Activated T-cell treated with anti-CD3 and anti-CD28 coated beads, Interleukin-2, amount 50 U/mL, for 4 hours (primary cell): ENCODE measurements around the gene PSMD5. TPM values are rescaled to one million over a fixed set of nuclear protein-coding genes. Genes with fewer than 3 reads are reported as not detected.

Source experiments
- ATAC-seq, 2 donors: fragments of 200-7000 bp; cut with Tn5 transposase; one replicate each; pipeline ENCODE4 v1.10.0; 2021
- DNase-seq: peaks from one replicate; pipeline ENCODE4 v3.0.0-alpha.2; 2020
- H3K27me3 Mint-ChIP-seq: one replicate; pipeline ENCODE4 v1.8.0; 2021; ENCODE audit warnings: low read depth, mixed read lengths
- H3K36me3 Mint-ChIP-seq: one replicate; pipeline ENCODE4 v1.8.0; 2022; ENCODE audit warnings: mixed read lengths; ENCODE audit not compliant: insufficient read depth
- H3K4me1 Mint-ChIP-seq: one replicate; pipeline ENCODE4 v1.8.0; 2021; ENCODE audit warnings: low read depth, mixed read lengths
- H3K4me3 Mint-ChIP-seq: one replicate; pipeline ENCODE4 v1.8.0; 2021; ENCODE audit warnings: mild to moderate bottlenecking, moderate library complexity, mixed read lengths
- H3K9me3 Mint-ChIP-seq: one replicate; pipeline ENCODE4 v1.8.0; 2021; ENCODE audit warnings: mixed read lengths
- total RNA-seq, 3 donors: library from RNA; stranded (reverse); gene quantifications; one replicate each; pipeline ENCODE4 v1.2.1, GENCODE V29; 2021

PSMD5 gene
- total RNA-seq, 3 donors from 2014 or later, result 64.3 to 75.9 (median 73.3) TPM

GRCh38 chr9:120783602-120784047 is 59.1 kb downstream of the PSMD5 start:
- H3K9me3 Mint-ChIP-seq, result no peaks in the 10 kb centered on the region
- H3K4me3 Mint-ChIP-seq, result no peak overlapping the region
- no peaks in the 10 kb centered on the region for H3K27me3 Mint-ChIP-seq
- DNase-seq, result no peak
- no peak for ATAC-seq
- peaks cover 34% of the 10 kb centered on the region for H3K36me3 Mint-ChIP-seq
- peaks cover 42% of the 10 kb centered on the region for H3K4me1 Mint-ChIP-seq

GRCh38 chr9:120781236-120781635 is 61.5 kb downstream of the PSMD5 start:
- Mint-ChIP-seq H3K36me3 (peaks cover 32% of the 10 kb centered on the region), H3K4me1 (peaks cover 27% of the 10 kb centered on the region)

DNA sequence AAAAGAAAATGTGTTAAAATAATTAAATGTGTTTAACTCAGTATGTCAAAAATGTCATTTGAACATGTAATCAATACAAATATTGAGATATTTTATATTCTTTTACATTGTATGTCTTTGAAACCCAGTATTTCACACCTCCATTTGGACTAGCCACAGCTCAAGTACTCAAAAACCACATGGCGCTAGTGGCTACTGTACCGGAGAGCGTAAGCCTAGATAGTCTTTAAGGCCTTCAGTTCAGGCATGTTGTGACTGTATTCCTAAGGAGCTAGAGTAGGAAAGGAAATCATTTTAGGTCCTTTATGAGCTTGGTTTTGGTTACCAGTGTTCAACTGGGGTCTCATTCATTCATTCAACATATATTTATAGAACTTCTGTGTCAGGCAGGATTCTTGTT is 62.4 kb downstream of the PSMD5 start:
- no peaks in the 10 kb centered on the region for H3K27me3 Mint-ChIP-seq
- DNase-seq (no peak), ATAC-seq (no peak)
- peaks cover 22% of the 10 kb centered on the region for H3K4me1 Mint-ChIP-seq
- no peak overlapping the region for H3K4me3 Mint-ChIP-seq
- peaks cover 32% of the 10 kb centered on the region for H3K36me3 Mint-ChIP-seq
- no peaks in the 10 kb centered on the region for H3K9me3 Mint-ChIP-seq

More at GRCh38 chr9:120781236-120781635, 61.5 kb downstream of the PSMD5 start:
- Mint-ChIP-seq H3K9me3 (no peaks in the 10 kb centered on the region), H3K27me3 (no peaks in the 10 kb centered on the region), H3K4me3 (no peak overlapping the region)
- ATAC-seq (no peak), DNase-seq (no peak)

- ATAC-seq, result no peak
- no peak for DNase-seq
- Mint-ChIP-seq H3K27me3 (no peaks in the 10 kb centered on the region), H3K4me3 (no peak overlapping the region), H3K4me1 (peaks cover 17% of the 10 kb centered on the region), H3K9me3 (no peaks in the 10 kb centered on the region), H3K36me3 (peaks cover 29% of the 10 kb centered on the region)
These were observed 63.5 kb downstream of the PSMD5 start for GRCh38 chr9:120779227-120779626.

DNA sequence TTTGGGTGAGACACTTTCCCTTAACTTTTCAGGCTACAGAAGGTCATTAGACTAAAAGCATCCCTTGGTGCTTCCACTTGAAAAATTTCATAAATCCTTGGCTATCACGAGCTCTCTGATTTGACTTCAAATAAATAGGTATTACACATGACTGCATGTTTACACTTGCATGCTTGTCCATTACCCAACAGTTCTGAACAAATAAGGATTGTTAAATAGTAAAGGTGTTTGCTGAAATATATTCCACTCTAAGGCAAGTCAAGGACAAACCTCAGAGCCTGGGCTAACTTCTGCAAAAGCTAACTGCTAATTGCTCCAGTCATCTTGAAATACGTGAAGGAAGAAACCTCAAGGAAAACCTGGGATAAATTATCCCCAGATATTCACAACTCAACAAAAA is 64.0 kb downstream of the PSMD5 start:
- Mint-ChIP-seq H3K27me3 (no peaks in the 10 kb centered on the region), H3K9me3 (no peaks in the 10 kb centered on the region), H3K36me3 (peaks cover 29% of the 10 kb centered on the region), H3K4me1 (peaks cover 12% of the 10 kb centered on the region), H3K4me3 (no peak overlapping the region)
- ATAC-seq, result no peak
- no peak for DNase-seq

GRCh38 chr9:120777229-120777628 is 65.5 kb downstream of the PSMD5 start:
- no peak for ATAC-seq

DNA sequence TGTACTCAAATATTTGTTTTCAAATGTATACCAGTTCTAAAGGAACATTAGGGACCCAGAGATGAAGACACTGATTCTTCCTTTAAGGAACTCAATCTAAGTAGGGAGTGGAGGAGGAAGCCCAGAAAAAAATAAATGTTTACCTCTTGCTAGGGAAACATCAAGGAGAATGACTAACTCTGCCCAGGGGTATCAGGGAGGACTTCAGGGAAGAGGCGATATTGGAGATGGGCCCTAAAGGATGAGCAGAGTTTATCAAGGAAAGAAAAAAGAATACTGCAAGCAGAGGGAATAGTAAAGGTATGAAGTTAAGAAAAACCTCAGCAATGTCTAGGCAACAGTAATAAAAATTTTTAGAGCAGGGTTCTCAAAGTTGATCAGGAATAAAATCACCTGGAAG is 65.9 kb downstream of the PSMD5 start:
- H3K36me3 Mint-ChIP-seq, result peaks cover 28% of the 10 kb centered on the region
- no peak overlapping the region for H3K4me3 Mint-ChIP-seq
- DNase-seq (no peak), ATAC-seq (no peak)
- no peaks in the 10 kb centered on the region for H3K27me3 Mint-ChIP-seq
- no peaks in the 10 kb centered on the region for H3K9me3 Mint-ChIP-seq
- peaks cover 5% of the 10 kb centered on the region for H3K4me1 Mint-ChIP-seq

More at GRCh38 chr9:120777229-120777628, 65.5 kb downstream of the PSMD5 start:
- no peak for DNase-seq
- Mint-ChIP-seq H3K9me3 (no peaks in the 10 kb centered on the region), H3K4me3 (no peak overlapping the region), H3K27me3 (no peaks in the 10 kb centered on the region), H3K36me3 (peaks cover 28% of the 10 kb centered on the region), H3K4me1 (peaks cover 5% of the 10 kb centered on the region)

GRCh38 chr9:120775859-120776258 is 66.9 kb downstream of the PSMD5 start:
- Mint-ChIP-seq H3K4me3 (no peak overlapping the region), H3K27me3 (no peaks in the 10 kb centered on the region), H3K9me3 (no peaks in the 10 kb centered on the region), H3K36me3 (peaks cover 30% of the 10 kb centered on the region), H3K4me1 (peaks cover 3% of the 10 kb centered on the region)
- ATAC-seq (no peak), DNase-seq (no peak)

- no peaks in the 10 kb centered on the region for H3K27me3 Mint-ChIP-seq
- H3K4me1 Mint-ChIP-seq, result peaks cover 3% of the 10 kb centered on the region
- no peak for DNase-seq
- H3K9me3 Mint-ChIP-seq, result no peaks in the 10 kb centered on the region
- no peak for ATAC-seq
- H3K36me3 Mint-ChIP-seq, result peaks cover 38% of the 10 kb centered on the region
- H3K4me3 Mint-ChIP-seq, result no peak overlapping the region
These were observed 68.0 kb downstream of the PSMD5 start for GRCh38 chr9:120774719-120775118.

DNA sequence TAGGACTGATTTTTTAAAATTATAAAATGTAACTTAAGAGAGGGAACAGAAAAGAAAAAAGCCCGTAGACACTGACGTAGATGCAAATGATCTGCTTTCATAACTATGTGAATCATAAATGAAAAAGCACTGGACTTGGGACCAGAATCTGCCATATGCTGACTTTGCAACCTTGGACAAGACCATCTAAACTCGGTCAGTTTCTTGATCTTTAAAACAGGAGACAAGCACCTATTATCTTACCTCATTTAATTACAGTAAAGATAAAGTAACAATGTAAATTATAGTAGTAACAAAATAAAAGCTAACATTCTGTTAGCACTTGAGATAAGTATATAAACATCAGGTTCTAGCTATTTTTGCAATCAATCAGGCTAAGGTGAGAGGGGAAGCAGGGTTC is 69.5 kb downstream of the PSMD5 start:
- H3K27me3 Mint-ChIP-seq, result no peaks in the 10 kb centered on the region
- DNase-seq (no peak), ATAC-seq (no peak)
- H3K4me3 Mint-ChIP-seq, result no peak overlapping the region
- H3K9me3 Mint-ChIP-seq, result no peaks in the 10 kb centered on the region
- peaks cover 2% of the 10 kb centered on the region for H3K4me1 Mint-ChIP-seq
- peaks cover 37% of the 10 kb centered on the region for H3K36me3 Mint-ChIP-seq

- ATAC-seq, result no peak
- H3K36me3 Mint-ChIP-seq, result peaks cover 34% of the 10 kb centered on the region
- DNase-seq, result no peak
- no peaks in the 10 kb centered on the region for H3K9me3 Mint-ChIP-seq
- no peak overlapping the region for H3K4me3 Mint-ChIP-seq
- peaks cover 4% of the 10 kb centered on the region for H3K4me1 Mint-ChIP-seq
- no peaks in the 10 kb centered on the region for H3K27me3 Mint-ChIP-seq
These were observed 71.8 kb downstream of the PSMD5 start for GRCh38 chr9:120770931-120771330.

DNA sequence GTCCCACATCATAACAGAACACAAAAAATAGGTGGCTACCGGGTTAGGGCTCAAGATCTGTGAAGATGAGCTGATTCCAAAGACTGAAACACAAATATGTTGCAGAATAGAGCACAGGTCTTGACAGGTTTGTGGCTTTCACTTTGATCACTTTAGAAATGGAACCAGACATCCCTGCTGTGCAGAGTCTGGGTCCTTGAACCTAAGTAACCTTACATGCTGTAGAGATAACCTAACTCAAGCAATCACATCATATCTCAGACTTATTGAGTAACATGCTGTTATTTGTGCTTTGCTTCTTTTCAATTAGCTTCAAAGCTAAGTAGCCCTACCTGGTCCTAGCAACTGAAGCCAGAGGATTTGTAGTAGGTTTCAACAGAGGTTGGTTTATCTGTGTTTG is 73.8 kb downstream of the PSMD5 start:
- H3K4me1 Mint-ChIP-seq, result peaks cover 5% of the 10 kb centered on the region
- H3K9me3 Mint-ChIP-seq, result no peaks in the 10 kb centered on the region
- DNase-seq (no peak), ATAC-seq (no peak)
- H3K36me3 Mint-ChIP-seq, result peaks cover 35% of the 10 kb centered on the region
- H3K27me3 Mint-ChIP-seq, result no peaks in the 10 kb centered on the region
- H3K4me3 Mint-ChIP-seq, result no peak overlapping the region

GRCh38 chr9:120768247-120768646 is 74.5 kb downstream of the PSMD5 start:
- Mint-ChIP-seq H3K27me3 (no peaks in the 10 kb centered on the region), H3K36me3 (peaks cover 35% of the 10 kb centered on the region), H3K9me3 (no peaks in the 10 kb centered on the region), H3K4me3 (no peak overlapping the region), H3K4me1 (peaks cover 5% of the 10 kb centered on the region)
- ATAC-seq, result no peak
- no peak for DNase-seq

DNA sequence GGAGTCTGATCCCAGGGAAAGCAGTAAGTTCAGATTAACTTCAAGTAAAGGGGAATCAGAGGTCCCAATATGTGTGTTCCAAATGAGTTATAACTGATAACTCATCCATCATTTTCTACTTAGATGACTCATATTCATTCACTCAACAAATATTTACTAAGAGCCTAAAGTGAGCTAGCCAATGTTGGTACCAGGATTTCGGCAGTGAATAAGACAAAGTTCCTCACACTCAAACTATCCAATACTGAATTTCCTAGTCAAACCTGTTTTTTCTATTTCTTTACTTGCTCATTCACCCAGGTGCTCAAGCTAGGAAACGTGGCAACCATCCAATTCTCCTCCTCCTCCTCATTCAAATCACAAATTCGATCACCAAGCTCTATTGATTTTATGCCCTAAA is 75.3 kb downstream of the PSMD5 start:
- Mint-ChIP-seq H3K4me3 (no peak overlapping the region), H3K9me3 (no peaks in the 10 kb centered on the region), H3K4me1 (peaks cover 5% of the 10 kb centered on the region), H3K27me3 (no peaks in the 10 kb centered on the region), H3K36me3 (peaks cover 38% of the 10 kb centered on the region)
- ATAC-seq, result no peak
- no peak for DNase-seq
